ENCODE data around the gene ANAPC2. TPM values are rescaled to one million over a fixed set of nuclear protein-coding genes. Genes with fewer than 3 reads are reported as not detected.

The ANAPC2 gene
- total RNA-seq, 1 donor from 2014 or later, result 73.2 TPM

GRCh38 chr9:137148242-137148641, 40.1 kb downstream of the ANAPC2 start:
- no peak for DNase-seq (ENCODE audit: low spot score, unreplicated experiment)
- Mint-ChIP-seq H3K36me3 (ENCODE audit: insufficient read depth) (no peaks in the 10 kb centered on the region), H3K27me3 (peaks cover 35% of the 10 kb centered on the region), H3K4me1 (ENCODE audit: low read depth) (no peaks in the 10 kb centered on the region), H3K4me3 (ENCODE audit: low read depth) (no peak overlapping the region), H3K27ac (no peak overlapping the region), H3K9me3 (ENCODE audit: low read depth) (no peaks in the 10 kb centered on the region)
- no peak for TF ChIP-seq CTCF (IDR thresholded peaks at IDR 0.05; ENCODE audit: unreplicated experiment)

- Mint-ChIP-seq H3K4me1 (ENCODE audit: low read depth) (no peaks in the 10 kb centered on the region), H3K36me3 (ENCODE audit: insufficient read depth) (no peaks in the 10 kb centered on the region), H3K9me3 (ENCODE audit: low read depth) (no peaks in the 10 kb centered on the region), H3K4me3 (ENCODE audit: low read depth) (no peak overlapping the region), H3K27me3 (peaks cover 37% of the 10 kb centered on the region), H3K27ac (no peak overlapping the region)
- TF ChIP-seq CTCF (IDR thresholded peaks at IDR 0.05; ENCODE audit: unreplicated experiment), result no peak
- DNase-seq (ENCODE audit: low spot score, unreplicated experiment), result no peak
Measured at GRCh38 chr9:137147793-137148160, 40.6 kb downstream of the ANAPC2 start.

DNA sequence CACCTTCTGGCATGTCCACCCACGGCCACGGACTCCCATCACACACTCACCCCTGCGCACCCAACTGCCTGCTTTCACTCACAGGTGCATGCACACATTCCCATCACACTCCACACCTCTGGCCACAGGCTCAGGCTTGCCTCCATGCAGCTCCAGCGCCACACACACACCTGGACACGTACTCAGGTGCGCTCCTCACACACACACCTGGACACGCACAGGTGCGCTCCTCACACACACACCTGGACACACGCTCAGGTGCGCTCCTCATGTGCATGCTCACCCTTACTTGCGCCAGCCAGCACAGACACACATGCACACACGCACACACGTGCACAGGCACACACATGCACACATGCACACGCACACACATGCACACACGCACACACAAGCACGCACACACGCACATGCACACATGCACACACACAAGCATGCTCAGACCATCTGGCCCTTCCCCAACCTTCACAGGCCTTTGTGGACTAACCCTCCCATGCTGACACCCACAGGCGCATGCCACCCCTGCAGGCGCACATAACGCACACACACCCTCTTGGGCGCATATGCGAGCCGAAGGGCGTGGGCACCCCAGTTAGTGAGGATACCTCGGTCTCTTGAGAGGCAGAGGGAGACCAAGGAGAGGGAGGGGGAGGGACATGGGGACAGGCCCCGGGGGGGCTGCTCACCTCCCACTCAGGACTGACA, 41.1 kb downstream of the ANAPC2 start:
- Mint-ChIP-seq H3K27ac (peak overlapping the region; percentile 83), H3K9me3 (ENCODE audit: low read depth) (no peaks in the 10 kb centered on the region), H3K27me3 (peaks cover 42% of the 10 kb centered on the region), H3K4me1 (ENCODE audit: low read depth) (no peaks in the 10 kb centered on the region), H3K4me3 (ENCODE audit: low read depth) (no peak overlapping the region), H3K36me3 (ENCODE audit: insufficient read depth) (no peaks in the 10 kb centered on the region)
- TF ChIP-seq CTCF (IDR thresholded peaks at IDR 0.05; ENCODE audit: unreplicated experiment), result no peak
- DNase-seq (ENCODE audit: low spot score, unreplicated experiment), result no peak

DNA sequence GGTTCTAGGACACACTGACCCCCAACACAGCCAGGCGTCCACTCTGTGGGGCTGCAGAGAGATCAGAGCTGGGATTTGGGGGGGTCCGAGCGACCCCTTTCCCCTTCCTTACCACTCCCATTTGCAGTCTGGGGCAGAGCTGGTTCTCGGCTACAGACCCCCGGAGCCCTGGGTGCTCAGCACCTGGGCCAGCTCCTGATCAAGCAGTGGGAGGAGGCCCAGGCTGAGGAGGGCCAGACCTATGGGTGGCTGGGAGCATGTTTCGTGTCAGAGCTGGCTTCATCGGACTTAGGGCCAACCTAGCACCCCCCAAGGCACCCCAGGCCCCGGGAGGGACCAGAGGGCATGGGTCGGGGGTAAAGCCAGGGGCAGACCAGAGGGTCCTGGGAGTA, 41.8 kb downstream of the ANAPC2 start:
- H3K36me3 Mint-ChIP-seq (ENCODE audit: insufficient read depth), result no peaks in the 10 kb centered on the region
- DNase-seq (ENCODE audit: low spot score, unreplicated experiment), result no peak
- H3K27ac Mint-ChIP-seq, result no peak overlapping the region
- peaks cover 49% of the 10 kb centered on the region for H3K27me3 Mint-ChIP-seq
- no peak for TF ChIP-seq CTCF (IDR thresholded peaks at IDR 0.05; ENCODE audit: unreplicated experiment)
- no peaks in the 10 kb centered on the region for H3K9me3 Mint-ChIP-seq (ENCODE audit: low read depth)
- no peak overlapping the region for H3K4me3 Mint-ChIP-seq (ENCODE audit: low read depth)
- H3K4me1 Mint-ChIP-seq (ENCODE audit: low read depth), result no peaks in the 10 kb centered on the region

DNA sequence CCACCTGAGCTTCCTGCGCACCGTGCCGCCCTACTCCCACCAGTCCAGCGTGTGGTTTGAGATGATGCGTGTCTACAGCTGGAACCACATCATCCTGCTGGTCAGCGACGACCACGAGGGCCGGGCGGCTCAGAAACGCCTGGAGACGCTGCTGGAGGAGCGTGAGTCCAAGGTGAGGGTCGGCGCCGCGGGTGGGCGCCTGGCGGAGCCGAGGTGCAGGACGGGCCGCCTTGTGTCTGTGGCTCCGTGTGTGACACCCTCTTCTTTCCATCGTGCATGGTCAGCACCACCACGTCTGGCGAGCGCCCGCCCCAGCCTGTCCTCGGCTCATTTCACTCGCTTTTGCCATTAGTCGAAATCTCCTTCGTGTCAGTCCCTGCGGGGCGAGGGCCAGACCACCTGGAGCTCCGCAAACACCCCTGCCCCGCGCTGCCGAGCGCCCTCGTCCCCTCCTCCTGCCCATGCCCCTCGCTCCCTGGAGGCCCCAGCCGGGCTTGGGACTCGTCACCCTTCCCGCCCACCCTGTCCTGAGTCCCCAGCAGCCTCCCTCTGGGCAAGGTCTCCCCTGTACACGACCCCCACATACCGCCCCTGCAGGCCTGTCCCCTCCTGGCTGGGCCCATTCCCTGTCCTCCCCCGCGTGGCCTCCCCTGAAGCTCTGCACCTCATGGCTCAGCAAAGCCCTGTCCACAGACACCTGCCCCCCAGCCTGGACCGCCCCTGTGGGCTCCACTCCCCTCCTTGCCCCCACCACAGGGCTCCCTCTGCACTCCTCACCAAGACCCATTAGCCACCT, 42.4 kb downstream of the ANAPC2 start:
- Mint-ChIP-seq H3K27ac (no peak overlapping the region), H3K36me3 (ENCODE audit: insufficient read depth) (no peaks in the 10 kb centered on the region), H3K27me3 (peaks cover 55% of the 10 kb centered on the region), H3K4me1 (ENCODE audit: low read depth) (no peaks in the 10 kb centered on the region), H3K4me3 (ENCODE audit: low read depth) (no peak overlapping the region), H3K9me3 (ENCODE audit: low read depth) (no peaks in the 10 kb centered on the region)
- DNase-seq (ENCODE audit: low spot score, unreplicated experiment), result no peak
- TF ChIP-seq CTCF (IDR thresholded peaks at IDR 0.05; ENCODE audit: unreplicated experiment), result no peak
